ENCODE results near the gene TAF10.

The TAF10 gene

GRCh38 chr11:6584528-6584927 is 27.5 kb downstream of the TAF10 start:
- DNase-seq (ENCODE audit: low read depth in 2 of 3, low spot score in 1 of 3), result no peak

GRCh38 chr11:6583584-6583983 is 28.4 kb downstream of the TAF10 start:
- DNase-seq (ENCODE audit: low read depth in 2 of 3, low spot score in 1 of 3), result no peak

- DNase-seq (ENCODE audit: low read depth in 2 of 3, low spot score in 1 of 3), result no peak
Observed at GRCh38 chr11:6579681-6580080, 32.3 kb downstream of the TAF10 start.

GRCh38 chr11:6578134-6578533 is 33.9 kb downstream of the TAF10 start:
- DNase-seq (ENCODE audit: low read depth in 2 of 3, low spot score in 1 of 3), result no peak

- no peak for DNase-seq (ENCODE audit: low read depth in 2 of 3, low spot score in 1 of 3)
Observed at GRCh38 chr11:6576471-6577373, 35.3 kb downstream of the TAF10 start.

- DNase-seq (ENCODE audit: low read depth in 2 of 3, low spot score in 1 of 3), result no peak
Observed at GRCh38 chr11:6574816-6575715, 37.0 kb downstream of the TAF10 start.

- DNase-seq (ENCODE audit: low read depth in 2 of 3, low spot score in 1 of 3), result no peak
Observed at GRCh38 chr11:6572215-6572614, 39.8 kb downstream of the TAF10 start.

GRCh38 chr11:6571434-6572008 is 40.5 kb downstream of the TAF10 start:
- DNase-seq (ENCODE audit: low read depth in 2 of 3, low spot score in 1 of 3), result no peak

GRCh38 chr11:6570691-6571427 is 41.2 kb downstream of the TAF10 start:
- DNase-seq (ENCODE audit: low read depth in 2 of 3, low spot score in 1 of 3), result no peak

- no peak for DNase-seq (ENCODE audit: low read depth in 2 of 3, low spot score in 1 of 3)
Observed at GRCh38 chr11:6569706-6570105, 42.3 kb downstream of the TAF10 start.

GRCh38 chr11:6568191-6568918 is 43.7 kb downstream of the TAF10 start:
- no peak for DNase-seq (ENCODE audit: low read depth in 2 of 3, low spot score in 1 of 3)

- no peak for DNase-seq (ENCODE audit: low read depth in 2 of 3, low spot score in 1 of 3)
Observed at GRCh38 chr11:6567371-6567745, 44.7 kb downstream of the TAF10 start.

- no peak for DNase-seq (ENCODE audit: low read depth in 2 of 3, low spot score in 1 of 3)
Observed at GRCh38 chr11:6566704-6567370, 45.2 kb downstream of the TAF10 start.

- DNase-seq (ENCODE audit: low read depth in 2 of 3, low spot score in 1 of 3), result no peak
Observed at GRCh38 chr11:6565988-6566703, 45.9 kb downstream of the TAF10 start.

GRCh38 chr11:6565325-6565724 is 46.7 kb downstream of the TAF10 start:
- DNase-seq (ENCODE audit: low read depth in 2 of 3, low spot score in 1 of 3), result no peak

GRCh38 chr11:6563667-6564066 is 48.3 kb downstream of the TAF10 start:
- DNase-seq (ENCODE audit: low read depth in 2 of 3, low spot score in 1 of 3), result no peak

GRCh38 chr11:6563121-6563619 is 48.8 kb downstream of the TAF10 start:
- no peak for DNase-seq (ENCODE audit: low read depth in 2 of 3, low spot score in 1 of 3)

GRCh38 chr11:6561288-6561687 is 50.7 kb downstream of the TAF10 start:
- DNase-seq (ENCODE audit: low read depth in 2 of 3, low spot score in 1 of 3), result no peak
